Activated T-helper 9 cell treated with anti-CD3 and anti-CD28 coated beads, Interleukin-2, amount 50 U/mL, for 16 hours (primary cell): ENCODE results near the gene KLHL3.
"Not testable (repeated sequence)": the region's sequence is repeated elsewhere in the genome, so short reads cannot be mapped to it uniquely, and the experiment has no call there.

Experiments used
- DNase-seq: peaks from one replicate; pipeline ENCODE4 v3.0.0-alpha.2; 2020; ENCODE audit warnings: low read depth

KLHL3 gene

DNA sequence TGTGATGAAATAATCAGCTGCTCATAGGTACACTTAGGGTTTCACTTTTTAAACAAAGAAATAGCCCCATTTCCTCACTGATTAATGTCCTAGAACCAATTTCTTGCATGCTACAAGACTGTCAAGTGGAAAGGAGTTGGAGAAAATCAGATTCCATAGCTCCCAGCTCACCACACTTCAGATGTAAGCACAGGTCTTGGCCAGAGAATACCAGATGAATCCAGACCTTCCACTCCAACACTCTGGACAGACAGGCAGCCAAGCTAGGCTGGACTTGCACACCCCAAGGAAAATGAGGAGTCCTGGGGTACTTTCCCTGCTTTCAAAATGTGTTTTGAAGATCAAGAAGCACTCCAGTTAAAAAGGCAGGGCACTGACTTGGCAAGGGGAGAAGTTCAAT, 68.5 kb downstream of the KLHL3 start:
- DNase-seq: no peak

DNA sequence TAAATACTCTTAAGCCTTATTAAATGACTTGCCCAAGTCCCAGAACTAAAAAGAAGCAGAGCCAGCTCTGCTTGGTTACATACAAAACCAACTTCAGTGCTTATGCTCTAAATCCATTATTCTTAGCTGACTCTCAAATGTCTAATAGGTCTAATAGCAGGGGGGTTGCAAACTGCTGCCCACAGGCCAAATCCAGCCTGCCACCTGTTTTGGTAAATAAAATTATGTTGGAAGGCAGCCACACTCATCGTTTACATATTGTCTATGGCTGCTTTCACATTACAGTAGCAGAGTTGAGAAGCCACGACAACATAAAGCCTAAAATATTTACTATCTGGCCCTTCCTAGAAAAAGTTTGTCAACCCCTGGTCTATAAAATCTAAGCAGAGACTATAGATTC, 69.0 kb downstream of the KLHL3 start:
- no peak for DNase-seq

DNA sequence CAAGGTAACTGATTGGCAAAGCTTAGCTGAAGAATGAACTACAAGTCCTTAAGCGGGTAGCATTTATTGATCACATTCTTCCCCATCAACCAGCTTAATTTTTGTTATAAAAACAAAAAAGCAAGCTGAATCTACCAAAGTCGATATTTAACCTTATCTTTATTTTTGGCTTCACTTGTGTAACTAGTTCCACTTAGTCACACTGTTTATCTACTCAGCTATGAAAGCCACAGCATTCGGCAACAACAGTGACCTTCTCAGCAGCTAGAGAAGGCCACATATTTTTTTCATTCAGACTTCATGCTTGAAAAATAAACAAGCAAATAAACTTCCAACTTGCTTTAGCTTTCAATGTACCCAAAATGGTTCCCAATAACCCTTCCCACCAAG, 69.4 kb downstream of the KLHL3 start:
- DNase-seq: no peak

GRCh38 chr5:137665678-137666460, 70.0 kb downstream of the KLHL3 start:
- no peak for DNase-seq

DNA sequence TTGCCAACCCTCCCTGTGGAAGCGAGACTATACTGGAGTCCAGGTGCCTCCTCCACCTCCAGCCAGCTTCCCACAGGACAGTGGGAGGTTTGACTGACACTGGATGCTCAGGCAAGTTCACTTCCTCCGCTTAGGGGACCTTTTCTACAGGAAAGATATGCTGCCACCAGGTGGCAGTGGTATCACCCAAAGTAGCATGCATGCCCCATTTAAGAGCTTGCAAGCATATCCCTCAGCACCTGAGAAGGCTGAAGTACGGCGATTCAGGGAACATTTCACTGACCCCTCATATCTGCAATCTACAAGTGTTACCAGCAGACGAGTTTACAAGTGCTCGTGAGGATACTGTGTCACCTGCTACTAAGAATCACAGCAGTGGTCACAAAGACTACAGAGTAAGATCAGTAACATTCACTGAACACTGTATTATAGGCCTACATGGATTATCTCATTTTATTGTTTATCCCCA, 75.5 kb downstream of the KLHL3 start:
- peak; percentile 44 for DNase-seq

DNA sequence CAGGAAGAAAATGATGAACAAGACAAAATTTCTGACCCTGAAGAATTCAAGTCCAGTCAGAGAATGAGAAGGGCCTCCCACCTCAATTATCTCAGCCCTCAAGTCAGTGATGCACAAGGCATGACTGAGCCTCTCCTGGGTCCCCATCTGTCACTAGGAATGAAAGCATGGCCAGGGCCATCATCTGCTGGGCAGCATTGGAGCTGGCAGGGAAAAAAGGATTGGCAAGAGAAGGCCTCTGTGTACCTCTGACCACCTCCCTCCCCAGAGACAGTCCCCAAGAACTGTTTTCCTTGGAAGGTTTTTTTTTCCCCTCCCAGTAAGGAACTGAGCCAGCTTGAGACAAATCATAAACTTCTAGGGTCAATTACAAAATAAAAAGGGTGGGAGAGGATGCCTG, 76.7 kb downstream of the KLHL3 start:
- DNase-seq: no peak

GRCh38 chr5:137658324-137658723, 77.6 kb downstream of the KLHL3 start:
- DNase-seq: no peak

GRCh38 chr5:137657073-137657472, 78.8 kb downstream of the KLHL3 start:
- DNase-seq: no peak

DNA sequence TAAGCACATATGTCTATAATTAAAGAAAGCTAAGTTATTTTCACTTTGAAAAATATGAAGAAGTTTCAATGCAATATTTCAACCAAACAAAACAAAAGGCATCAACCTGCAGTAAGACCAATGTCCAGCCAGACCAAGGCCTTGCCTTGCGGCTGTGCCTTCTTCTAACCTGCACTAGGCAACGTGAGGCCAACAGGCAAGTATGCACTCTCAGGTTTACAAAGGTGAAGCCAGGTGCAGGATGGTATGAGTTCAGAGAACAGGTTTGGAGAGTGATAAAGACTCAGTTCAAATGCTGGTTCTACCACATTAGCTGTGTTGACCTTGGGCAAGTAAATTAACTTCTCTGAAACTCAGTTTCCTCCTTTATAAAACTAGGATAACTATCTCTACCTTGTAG, 79.3 kb downstream of the KLHL3 start:
- DNase-seq: no peak

DNA sequence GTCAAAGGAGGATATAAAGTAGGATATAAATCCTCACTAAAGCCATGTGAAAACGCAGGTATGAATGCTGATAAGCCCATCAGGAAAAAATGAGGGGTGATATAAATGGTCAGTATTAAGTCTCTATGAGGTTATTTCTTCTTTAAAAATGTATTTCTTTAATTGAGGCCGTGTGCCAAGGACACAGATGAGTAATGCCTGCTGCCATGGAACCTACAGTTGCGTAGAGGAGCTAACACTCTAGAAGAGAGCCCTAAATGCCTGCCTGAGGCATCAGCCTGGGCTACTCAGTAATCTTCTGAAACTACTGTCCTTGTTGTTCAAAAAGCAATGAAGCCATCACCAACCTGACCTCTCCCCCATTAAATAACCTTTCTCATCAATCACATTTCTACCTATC, 84.9 kb downstream of the KLHL3 start:
- no peak for DNase-seq

DNA sequence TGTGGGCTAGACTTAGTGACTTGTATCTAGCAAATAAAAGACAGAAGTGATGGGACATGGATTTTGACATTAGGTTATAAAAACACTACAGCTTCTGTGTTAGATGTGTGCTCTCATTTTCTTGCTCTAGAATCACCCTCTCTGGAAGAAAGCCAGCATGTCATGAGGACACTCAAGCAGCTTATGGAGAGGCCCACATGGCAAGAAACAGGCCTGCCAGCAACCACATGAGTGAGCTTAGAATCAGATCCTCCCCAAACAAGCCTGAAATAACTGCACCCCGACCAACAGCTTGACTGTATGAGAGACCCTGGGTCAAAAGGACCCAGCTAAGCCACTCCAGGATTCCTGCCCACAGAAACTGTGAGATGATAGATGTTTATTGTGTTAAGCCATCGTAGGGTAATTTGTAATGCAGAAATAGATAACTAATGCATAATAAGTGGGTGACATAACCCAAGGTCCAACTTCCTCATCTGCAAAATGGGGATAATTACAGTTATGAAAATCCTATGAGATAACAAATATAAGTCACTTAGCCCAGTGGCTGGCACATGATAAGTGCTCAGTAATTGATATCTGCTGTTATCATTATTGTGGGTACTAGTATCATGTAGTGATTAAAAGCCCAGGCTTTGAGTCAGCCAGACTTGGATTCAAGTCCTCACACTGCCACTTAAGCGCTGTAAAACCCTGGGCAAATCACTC, 86.5 kb downstream of the KLHL3 start:
- DNase-seq: no peak

- DNase-seq: no peak
These were observed 87.5 kb downstream of the KLHL3 start for GRCh38 chr5:137648361-137648760.

DNA sequence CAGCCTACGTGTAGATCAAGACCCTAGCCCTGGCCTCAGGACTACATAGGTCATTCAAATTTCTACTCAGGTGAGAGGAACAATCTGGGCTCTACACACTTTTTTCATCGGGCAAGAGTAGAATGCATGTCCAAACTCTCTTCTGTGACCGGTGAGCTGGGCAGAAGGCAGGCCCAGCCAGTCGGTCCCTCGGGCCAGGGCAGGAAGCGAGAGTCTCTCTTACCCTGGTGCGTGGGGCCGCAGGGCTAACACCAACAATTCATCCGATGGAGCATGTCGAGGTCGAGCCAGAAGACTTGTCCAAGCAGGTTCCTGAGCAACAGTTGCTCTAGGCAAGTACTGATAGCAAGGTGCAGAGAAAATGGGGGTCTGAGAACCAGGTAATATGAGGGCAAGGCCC, 88.5 kb downstream of the KLHL3 start:
- no peak for DNase-seq

GRCh38 chr5:137646761-137647160, 89.1 kb downstream of the KLHL3 start:
- no peak for DNase-seq

DNA sequence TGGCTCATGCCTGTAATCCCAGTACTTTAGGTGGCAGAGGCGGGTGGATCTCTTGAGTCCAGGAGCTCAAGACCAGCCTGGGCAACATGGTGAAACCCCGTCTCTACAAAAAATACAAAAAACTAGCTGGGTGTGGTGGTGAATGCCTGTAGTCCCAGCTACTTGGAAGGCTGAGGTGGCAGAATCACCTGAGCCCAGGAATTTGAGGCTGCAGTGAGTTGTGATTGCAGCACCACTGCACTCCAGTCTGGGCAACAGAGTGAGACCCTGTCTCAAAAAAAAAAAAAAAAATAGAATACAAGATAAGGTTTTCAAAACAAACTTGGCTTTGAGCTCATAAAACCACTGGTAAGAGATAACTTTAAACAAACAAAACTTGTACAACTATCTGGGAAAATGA, 92.8 kb downstream of the KLHL3 start:
- not testable (repeated sequence) for DNase-seq

GRCh38 chr5:137642091-137642490, 93.8 kb downstream of the KLHL3 start:
- DNase-seq: no peak

- DNase-seq: no peak
These were observed 94.7 kb downstream of the KLHL3 start for GRCh38 chr5:137641148-137641547.

DNA sequence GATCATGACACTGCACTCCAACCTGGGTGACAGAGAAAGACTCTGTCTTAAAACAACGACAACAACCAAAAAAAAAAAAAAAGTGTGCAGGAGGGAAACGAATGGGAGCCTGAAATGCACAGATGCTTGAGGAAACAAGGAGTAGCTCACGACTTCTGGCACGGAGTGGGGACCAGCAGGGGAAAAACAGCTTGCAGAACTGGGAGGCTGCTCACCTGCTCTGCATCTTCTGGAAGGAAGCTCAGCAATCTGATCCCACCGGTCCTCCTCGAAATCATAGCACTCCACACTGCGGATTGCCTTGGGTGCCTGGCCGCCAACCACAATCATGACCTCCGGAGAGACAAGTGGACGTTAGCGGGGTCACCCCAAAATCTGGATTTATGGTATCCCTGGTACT, 96.2 kb downstream of the KLHL3 start:
- DNase-seq: no peak

- no peak for DNase-seq
These were observed 97.0 kb downstream of the KLHL3 start for GRCh38 chr5:137638841-137639240.

GRCh38 chr5:137636830-137637714, 98.8 kb downstream of the KLHL3 start:
- DNase-seq: no peak

DNA sequence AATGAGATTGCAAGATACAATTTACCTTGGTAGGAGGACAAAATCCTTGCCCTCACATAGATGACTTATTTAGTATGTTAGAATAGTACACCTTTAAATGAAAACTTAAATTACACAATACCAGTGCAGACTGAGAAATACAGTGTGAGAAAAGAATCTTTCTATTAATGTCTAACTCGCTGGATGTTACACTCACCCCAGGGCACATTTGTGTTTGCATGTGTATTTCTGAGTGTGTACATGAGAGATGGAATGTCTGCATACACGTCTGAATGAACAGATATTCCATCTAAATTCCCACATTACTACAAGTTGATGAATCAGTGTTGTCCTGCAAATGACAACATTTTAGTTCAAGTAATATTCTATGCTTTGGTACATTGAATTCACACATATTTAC, 99.8 kb downstream of the KLHL3 start:
- DNase-seq: no peak

GRCh38 chr5:137635521-137635921, 100.4 kb downstream of the KLHL3 start:
- DNase-seq: no peak

- DNase-seq: no peak
These were observed 102.0 kb downstream of the KLHL3 start for GRCh38 chr5:137633896-137634295.
